Smooth muscle cell (in vitro differentiated cells): Measurements from ENCODE around the gene C19orf38. TPM values are rescaled to one million over a fixed set of nuclear protein-coding genes. Genes with fewer than 3 reads are reported as not detected.
A peak's percentile ranks its signal among the peaks of the same experiment; 100 is the strongest.

ENCODE experiments used
- DNase-seq: peaks from one replicate; lab custom pipeline; 2025; ENCODE audit not compliant: unreplicated experiment; lab: John Stamatoyannopoulos, UW
- H2AFZ ChIP-seq: fragments of 200-600 bp; sonication (generic); 2 replicates; pipeline ENCODE4 v1.6.0; 2016; ENCODE audit warnings: antibody characterized with exemption, low read depth, mild to moderate bottlenecking
- H3F3A ChIP-seq: fragments of 200-600 bp; sonication (generic); 2 replicates; pipeline ENCODE4 v1.6.0; 2017; ENCODE audit warnings: antibody characterized with exemption, low read depth
- H3K27ac ChIP-seq: fragments of 200-600 bp; sonication (generic); 2 replicates; pipeline ENCODE4 v1.5.1; 2016; ENCODE audit warnings: low read depth, mild to moderate bottlenecking
- H3K27me3 ChIP-seq: fragments of 200-600 bp; sonication (generic); 2 replicates; pipeline ENCODE4 v1.6.1; 2016; ENCODE audit warnings: low read depth, mild to moderate bottlenecking
- H3K36me3 ChIP-seq: fragments of 200-600 bp; sonication (generic); 2 replicates; pipeline ENCODE4 v1.5.1; 2016; ENCODE audit warnings: low read depth
- H3K4me1 ChIP-seq: fragments of 200-600 bp; sonication (generic); 2 replicates; pipeline ENCODE4 v1.5.1; 2016; ENCODE audit warnings: low read depth
- H3K4me2 ChIP-seq: fragments of 200-600 bp; sonication (generic); 2 replicates; pipeline ENCODE4 v1.6.0; 2016; ENCODE audit warnings: mild to moderate bottlenecking
- H3K4me3 ChIP-seq: fragments of 200-600 bp; sonication (generic); 2 replicates; pipeline ENCODE4 v1.5.1; 2016; ENCODE audit warnings: mild to moderate bottlenecking
- H3K79me2 ChIP-seq: fragments of 200-600 bp; sonication (generic); 2 replicates; pipeline ENCODE4 v1.6.0; 2016; ENCODE audit warnings: low read depth, mild to moderate bottlenecking
- H3K9ac ChIP-seq: fragments of 200-600 bp; sonication (generic); 2 replicates; pipeline ENCODE4 v1.6.0; 2016; ENCODE audit warnings: low read depth
- H3K9me3 ChIP-seq: fragments of 200-600 bp; sonication (generic); replicated peaks from 2 replicates; pipeline ENCODE4 v1.5.1; 2016; ENCODE audit warnings: low read depth
- H4K20me1 ChIP-seq: fragments of 200-600 bp; sonication (generic); 2 replicates; pipeline ENCODE4 v1.6.0; 2016; ENCODE audit warnings: low read depth
- WGBS: methylation state at CpG from one replicate; pipeline ENCODE4 v1.1.7; 2016; ENCODE audit warnings: low lambda C conversion rate; 5-methylcytosine and 5-hydroxymethylcytosine counted together
- polyA plus RNA-seq: library from polyadenylated mRNA; unstranded; fragments of >200 nt; fragmentation: Nextera tagmentation; extraction: Ambion mirVana; gene quantifications from 2 replicates; pipeline ENCODE4 v1.2.1, GENCODE V29; 2016
- total RNA-seq: library from RNA; depleted of rRNA; stranded (reverse); fragments of >200 nt; gene quantifications from 2 replicates; pipeline ENCODE4 v1.2.3, GENCODE V29; 2014
- TF ChIP-seq, protein P1 (sequence below): fragments of 200-600 bp; sonication (generic); IDR thresholded peaks from 2 replicates; pipeline ENCODE4 v1.5.1; 2017; ENCODE audit warnings: borderline replicate concordance, mild to moderate bottlenecking, antibody characterized with exemption; ENCODE audit not compliant: insufficient read depth, poor library complexity, severe bottlenecking

The C19orf38 gene
- total and polyA plus RNA-seq, 2 experiments from 2014 or later = 0.13 to 1.5 TPM

DNA sequence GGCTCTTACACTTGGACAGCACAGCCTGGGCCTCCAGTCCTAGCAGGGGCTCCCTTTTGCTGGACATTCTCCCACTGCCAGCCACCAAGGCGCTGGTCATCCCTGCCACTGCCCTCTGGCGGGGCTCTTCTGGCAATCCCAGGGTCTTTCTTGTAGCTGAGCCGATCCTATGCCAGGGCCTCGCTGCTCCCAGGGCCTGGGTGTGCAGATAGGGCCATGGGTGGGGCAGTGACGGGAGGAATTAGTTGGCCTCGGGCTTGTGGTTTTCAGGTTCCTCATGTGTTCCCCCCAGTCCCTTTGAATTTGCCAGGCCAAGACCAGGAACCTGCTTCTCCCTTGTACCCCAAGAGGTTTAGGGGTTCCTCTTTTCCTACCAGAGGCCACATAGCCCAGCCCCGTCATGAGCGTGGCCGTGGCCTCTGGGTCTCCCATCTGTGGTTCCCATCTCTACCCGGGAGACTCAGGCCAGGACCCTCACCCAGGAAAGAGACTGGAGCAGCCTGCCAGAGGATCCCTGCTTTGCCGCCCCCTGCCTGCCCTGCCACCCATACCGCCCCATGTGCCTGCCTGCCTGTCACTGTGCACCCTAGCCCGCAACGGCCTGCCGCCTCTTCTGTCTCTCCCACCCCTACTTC, 38.4 kb upstream of the C19orf38 start:
- Histone ChIP-seq H3K36me3 (no peaks in the 10 kb centered on the region), H3K9ac (no peak overlapping the region), H3K9me3 (no peaks in the 10 kb centered on the region), H2AFZ (no peak overlapping the region), H3F3A (peaks cover 19% of the 10 kb centered on the region), H3K27ac (peak overlapping the region; percentile 19), H3K4me2 (no peak overlapping the region), H3K27me3 (no peaks in the 10 kb centered on the region), H3K4me1 (peaks cover 3% of the 10 kb centered on the region), H3K79me2 (peaks cover 4% of the 10 kb centered on the region), H4K20me1 (peaks cover 8% of the 10 kb centered on the region), H3K4me3 (no peak overlapping the region)
- TF ChIP-seq, protein P1, sequence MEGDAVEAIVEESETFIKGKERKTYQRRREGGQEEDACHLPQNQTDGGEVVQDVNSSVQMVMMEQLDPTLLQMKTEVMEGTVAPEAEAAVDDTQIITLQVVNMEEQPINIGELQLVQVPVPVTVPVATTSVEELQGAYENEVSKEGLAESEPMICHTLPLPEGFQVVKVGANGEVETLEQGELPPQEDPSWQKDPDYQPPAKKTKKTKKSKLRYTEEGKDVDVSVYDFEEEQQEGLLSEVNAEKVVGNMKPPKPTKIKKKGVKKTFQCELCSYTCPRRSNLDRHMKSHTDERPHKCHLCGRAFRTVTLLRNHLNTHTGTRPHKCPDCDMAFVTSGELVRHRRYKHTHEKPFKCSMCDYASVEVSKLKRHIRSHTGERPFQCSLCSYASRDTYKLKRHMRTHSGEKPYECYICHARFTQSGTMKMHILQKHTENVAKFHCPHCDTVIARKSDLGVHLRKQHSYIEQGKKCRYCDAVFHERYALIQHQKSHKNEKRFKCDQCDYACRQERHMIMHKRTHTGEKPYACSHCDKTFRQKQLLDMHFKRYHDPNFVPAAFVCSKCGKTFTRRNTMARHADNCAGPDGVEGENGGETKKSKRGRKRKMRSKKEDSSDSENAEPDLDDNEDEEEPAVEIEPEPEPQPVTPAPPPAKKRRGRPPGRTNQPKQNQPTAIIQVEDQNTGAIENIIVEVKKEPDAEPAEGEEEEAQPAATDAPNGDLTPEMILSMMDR = no peak
- WGBS = 97% methylated on average over 15 of the region's 15 CpGs
- DNase-seq = no peak

DNA sequence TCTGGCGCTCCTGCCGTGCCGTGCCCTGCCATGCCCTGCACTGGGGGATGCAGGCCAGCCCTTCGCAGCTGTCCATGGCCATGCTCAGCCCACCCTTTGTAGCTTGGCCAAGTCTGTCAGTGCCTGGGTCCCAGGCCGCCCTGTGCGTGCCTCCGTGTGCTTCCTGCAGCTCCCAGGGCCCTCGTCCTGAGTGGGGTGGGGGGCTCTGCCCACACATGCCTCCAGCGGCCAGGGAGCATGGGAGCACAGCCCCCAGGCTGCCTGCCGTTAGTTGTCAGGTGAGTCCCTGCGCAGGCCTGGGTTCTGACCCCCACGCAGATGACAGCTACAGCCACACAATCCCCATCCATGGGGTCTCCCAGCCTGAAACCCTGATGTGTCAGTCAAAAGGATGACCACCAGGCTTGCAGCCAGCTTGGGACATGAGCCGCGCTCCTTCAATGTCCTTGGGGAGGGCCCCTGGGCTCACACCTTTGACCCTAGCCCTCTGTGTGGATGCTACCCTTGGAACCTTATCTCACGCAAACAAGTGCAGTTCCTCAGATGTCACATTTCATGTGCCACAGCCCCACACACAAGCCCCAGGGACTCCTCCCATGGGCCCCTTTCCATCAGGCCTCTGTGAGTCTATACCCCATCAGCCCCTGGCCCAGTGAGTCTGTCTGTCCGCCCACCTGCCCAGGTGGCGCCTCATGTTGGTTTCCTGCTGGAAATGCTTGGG, 36.7 kb upstream of the C19orf38 start:
- TF ChIP-seq, protein P1 = no peak
- Histone ChIP-seq H3F3A (peaks cover 31% of the 10 kb centered on the region), H3K79me2 (peaks cover 21% of the 10 kb centered on the region), H3K36me3 (no peaks in the 10 kb centered on the region), H3K4me2 (no peak overlapping the region), H3K4me3 (no peak overlapping the region), H4K20me1 (peaks cover 15% of the 10 kb centered on the region), H2AFZ (no peak overlapping the region), H3K9ac (no peak overlapping the region), H3K9me3 (no peaks in the 10 kb centered on the region), H3K27ac (peak overlapping the region; percentile 99), H3K4me1 (peaks cover 3% of the 10 kb centered on the region), H3K27me3 (no peaks in the 10 kb centered on the region)
- WGBS = 95% methylated on average over 17 of the region's 17 CpGs
- no peak for DNase-seq

DNA sequence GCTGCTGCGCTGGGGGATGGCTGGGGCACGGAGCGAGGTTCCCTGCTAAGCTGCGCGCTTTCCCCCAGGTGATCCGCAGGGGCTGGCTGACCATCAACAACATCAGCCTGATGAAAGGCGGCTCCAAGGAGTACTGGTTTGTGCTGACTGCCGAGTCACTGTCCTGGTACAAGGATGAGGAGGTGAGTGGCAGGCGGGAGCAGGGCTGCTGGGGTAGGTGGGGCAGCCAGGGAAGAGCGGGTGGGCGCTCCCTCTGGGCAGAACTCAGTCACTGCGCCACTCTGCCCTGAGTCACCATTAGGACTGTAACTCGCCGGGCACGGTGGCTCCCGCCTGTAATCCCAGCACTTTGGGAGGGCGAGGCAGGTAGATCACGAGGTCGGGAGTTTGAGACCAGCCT, 36.0 kb upstream of the C19orf38 start:
- TF ChIP-seq, protein P1 = no peak
- peaks cover 3% of the 10 kb centered on the region for H3K4me1 ChIP-seq
- WGBS = 94% methylated on average over 19 of the region's 19 CpGs
- peaks cover 15% of the 10 kb centered on the region for H4K20me1 ChIP-seq
- no peaks in the 10 kb centered on the region for H3K9me3 ChIP-seq
- H2AFZ ChIP-seq = no peak overlapping the region
- H3K27ac ChIP-seq = peak overlapping the region; percentile 99
- no peak for DNase-seq
- H3K4me3 ChIP-seq = no peak overlapping the region
- H3K27me3 ChIP-seq = no peaks in the 10 kb centered on the region
- no peak overlapping the region for H3K4me2 ChIP-seq
- peaks cover 31% of the 10 kb centered on the region for H3F3A ChIP-seq
- no peak overlapping the region for H3K9ac ChIP-seq
- no peaks in the 10 kb centered on the region for H3K36me3 ChIP-seq
- peaks cover 28% of the 10 kb centered on the region for H3K79me2 ChIP-seq
